Measurements from ENCODE around the gene TRIM33.

DNA sequence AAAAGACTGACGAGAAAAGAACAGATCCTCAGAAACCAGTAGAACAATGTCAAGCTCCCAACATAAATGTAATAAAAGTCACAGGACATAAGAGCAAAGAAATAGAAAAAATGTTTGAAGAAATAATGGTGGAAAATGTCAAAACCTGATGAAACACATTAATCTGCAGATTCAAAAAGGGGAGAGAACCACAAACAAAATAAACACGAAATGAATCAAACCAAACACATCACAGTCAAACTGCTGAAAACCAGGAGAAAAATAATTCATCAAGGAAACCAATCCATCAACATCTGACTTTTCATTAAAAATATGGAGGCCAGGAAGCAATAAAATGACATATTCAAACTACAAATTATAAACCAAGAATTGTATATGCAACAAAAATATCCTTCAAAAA, 31.9 kb downstream of the TRIM33 start:
- no peak for TF ChIP-seq EZH2phosphoT487 (IDR thresholded peaks at IDR 0.05; ENCODE audit: insufficient read depth, low read depth)
- no peak for TF ChIP-seq EZH2 (IDR thresholded peaks at IDR 0.05; ENCODE audit: insufficient read depth, poor library complexity, severe bottlenecking)

Data from GM23248 (cell line).